ENCODE results near the gene TOP2A. TPM values are rescaled to one million over a fixed set of nuclear protein-coding genes. Genes with fewer than 3 reads are reported as not detected.

TOP2A gene
- total RNA-seq, 1 donor from 2014 or later: 91.0 TPM

DNA sequence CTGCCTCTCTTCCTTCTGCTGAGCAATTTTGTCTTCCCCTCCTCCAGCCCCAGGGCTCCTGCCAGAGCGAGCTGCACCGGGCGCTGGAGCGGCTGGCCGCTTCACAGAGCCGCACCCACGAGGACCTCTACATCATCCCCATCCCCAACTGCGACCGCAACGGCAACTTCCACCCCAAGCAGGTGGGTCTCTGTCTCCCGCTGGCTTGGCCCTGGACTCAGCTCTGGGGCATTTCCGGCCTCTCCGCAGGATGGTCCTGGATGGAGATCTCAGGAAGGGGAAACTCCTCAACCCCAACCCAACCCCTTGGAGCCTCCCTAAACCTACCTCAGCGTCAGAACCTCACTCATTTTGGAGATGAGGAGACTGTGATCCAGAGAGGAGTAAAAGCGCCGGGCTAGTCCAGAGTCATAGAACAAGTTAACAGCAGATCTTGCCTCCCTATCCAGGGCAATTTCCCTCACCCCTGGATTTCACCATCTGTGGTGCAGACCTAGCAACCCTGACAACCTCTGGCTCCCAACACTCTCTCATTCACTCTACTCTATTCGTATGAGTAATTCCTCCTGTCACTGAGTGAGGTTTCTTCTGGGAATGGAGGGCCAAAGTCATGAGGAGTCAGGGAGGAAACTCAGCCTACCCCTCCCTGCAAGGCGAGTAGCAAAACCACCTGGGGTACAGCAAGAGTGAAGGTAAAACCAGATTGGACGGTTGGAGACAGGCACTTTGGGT is 36.4 kb upstream of the TOP2A start:
- Mint-ChIP-seq H3K27ac (no peak overlapping the region), H3K27me3 (ENCODE audit: low read depth) (no peaks in the 10 kb centered on the region), H3K4me3 (no peak overlapping the region), H3K9me3 (no peaks in the 10 kb centered on the region), H3K4me1 (peaks cover 36% of the 10 kb centered on the region), H3K36me3 (peaks cover 16% of the 10 kb centered on the region)
- no peak for DNase-seq (ENCODE audit: low spot score in 2 of 2, unreplicated experiment in 2 of 2)
- TF ChIP-seq, protein P1, sequence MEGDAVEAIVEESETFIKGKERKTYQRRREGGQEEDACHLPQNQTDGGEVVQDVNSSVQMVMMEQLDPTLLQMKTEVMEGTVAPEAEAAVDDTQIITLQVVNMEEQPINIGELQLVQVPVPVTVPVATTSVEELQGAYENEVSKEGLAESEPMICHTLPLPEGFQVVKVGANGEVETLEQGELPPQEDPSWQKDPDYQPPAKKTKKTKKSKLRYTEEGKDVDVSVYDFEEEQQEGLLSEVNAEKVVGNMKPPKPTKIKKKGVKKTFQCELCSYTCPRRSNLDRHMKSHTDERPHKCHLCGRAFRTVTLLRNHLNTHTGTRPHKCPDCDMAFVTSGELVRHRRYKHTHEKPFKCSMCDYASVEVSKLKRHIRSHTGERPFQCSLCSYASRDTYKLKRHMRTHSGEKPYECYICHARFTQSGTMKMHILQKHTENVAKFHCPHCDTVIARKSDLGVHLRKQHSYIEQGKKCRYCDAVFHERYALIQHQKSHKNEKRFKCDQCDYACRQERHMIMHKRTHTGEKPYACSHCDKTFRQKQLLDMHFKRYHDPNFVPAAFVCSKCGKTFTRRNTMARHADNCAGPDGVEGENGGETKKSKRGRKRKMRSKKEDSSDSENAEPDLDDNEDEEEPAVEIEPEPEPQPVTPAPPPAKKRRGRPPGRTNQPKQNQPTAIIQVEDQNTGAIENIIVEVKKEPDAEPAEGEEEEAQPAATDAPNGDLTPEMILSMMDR (IDR thresholded peaks at IDR 0.05; ENCODE audit: unreplicated experiment): no peak

DNA sequence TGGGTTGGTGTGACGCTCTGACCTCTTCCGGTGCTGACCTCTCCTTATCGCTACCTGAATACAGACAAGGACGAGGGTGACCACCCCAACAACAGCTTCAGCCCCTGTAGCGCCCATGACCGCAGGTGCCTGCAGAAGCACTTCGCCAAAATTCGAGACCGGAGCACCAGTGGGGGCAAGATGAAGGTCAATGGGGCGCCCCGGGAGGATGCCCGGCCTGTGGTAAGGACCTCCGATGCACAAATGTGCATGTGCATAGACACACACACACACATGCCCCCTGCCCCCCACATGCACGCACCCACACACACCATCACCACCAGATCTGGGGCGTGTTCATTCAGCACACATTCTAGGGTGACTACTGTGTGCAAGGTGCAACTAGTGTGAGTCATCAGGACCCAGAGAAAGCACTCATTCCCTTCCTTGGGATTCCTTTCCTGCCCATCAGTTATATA is 35.3 kb upstream of the TOP2A start:
- TF ChIP-seq, protein P1 (IDR thresholded peaks at IDR 0.05; ENCODE audit: unreplicated experiment): no peak
- peaks cover 27% of the 10 kb centered on the region for H3K4me1 Mint-ChIP-seq
- no peak for DNase-seq (ENCODE audit: low spot score in 2 of 2, unreplicated experiment in 2 of 2)
- H3K27me3 Mint-ChIP-seq (ENCODE audit: low read depth): no peaks in the 10 kb centered on the region
- H3K36me3 Mint-ChIP-seq: peaks cover 16% of the 10 kb centered on the region
- no peaks in the 10 kb centered on the region for H3K9me3 Mint-ChIP-seq
- H3K4me3 Mint-ChIP-seq: no peak overlapping the region
- no peak overlapping the region for H3K27ac Mint-ChIP-seq

DNA sequence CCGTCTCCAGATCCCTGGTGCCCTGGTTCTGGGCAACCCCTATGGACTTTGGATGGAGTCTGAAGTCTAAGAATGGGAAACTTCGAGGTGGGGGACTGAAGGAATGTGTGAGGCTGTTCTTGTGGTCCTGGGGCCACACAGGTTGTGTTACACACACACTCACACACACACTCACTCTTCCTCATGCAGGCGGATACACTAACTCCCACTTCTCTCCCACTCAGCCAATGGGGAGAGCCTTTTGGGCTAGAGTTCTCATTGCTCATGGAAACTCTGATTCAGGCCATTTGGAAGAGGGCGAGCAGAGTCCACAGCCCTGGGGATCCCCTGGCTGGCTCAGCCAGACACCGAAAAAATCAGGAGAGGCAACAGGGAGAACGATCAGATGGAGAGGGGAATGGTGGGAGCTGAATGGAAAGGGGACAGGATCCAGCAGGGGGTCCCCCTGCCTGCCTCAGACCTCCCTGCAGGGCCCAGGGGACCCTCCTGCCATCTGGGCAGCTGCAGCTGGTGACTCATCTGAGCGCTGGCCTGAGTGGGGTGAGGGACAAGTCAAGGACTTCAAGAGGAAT is 34.6 kb upstream of the TOP2A start:
- Mint-ChIP-seq H3K4me1 (peaks cover 25% of the 10 kb centered on the region), H3K36me3 (peaks cover 16% of the 10 kb centered on the region), H3K27me3 (ENCODE audit: low read depth) (no peaks in the 10 kb centered on the region), H3K9me3 (no peaks in the 10 kb centered on the region), H3K4me3 (no peak overlapping the region), H3K27ac (peak overlapping the region; percentile 48)
- TF ChIP-seq, protein P1 (IDR thresholded peaks at IDR 0.05; ENCODE audit: unreplicated experiment): no peak
- no peak for DNase-seq (ENCODE audit: low spot score in 2 of 2, unreplicated experiment in 2 of 2)

DNA sequence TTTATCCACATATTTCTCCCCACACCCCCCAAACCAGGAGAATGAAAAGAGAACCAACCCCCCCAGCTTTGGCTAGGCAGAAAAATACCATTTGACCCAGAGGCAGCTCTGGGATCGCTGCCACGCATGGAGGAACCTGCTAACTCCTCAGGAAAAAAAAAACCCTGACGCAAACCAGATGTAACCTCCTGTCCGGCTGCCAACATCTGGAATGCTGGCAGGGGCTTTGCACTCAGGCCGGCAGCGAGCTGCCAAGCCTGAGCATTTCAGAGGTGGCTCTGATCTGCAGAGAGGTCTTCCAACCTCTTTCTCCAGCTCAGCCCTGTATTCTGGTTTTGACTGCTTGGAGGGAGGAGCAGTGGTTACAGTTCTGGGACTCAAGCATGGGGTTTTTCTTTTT is 33.7 kb upstream of the TOP2A start:
- TF ChIP-seq, protein P1 (IDR thresholded peaks at IDR 0.05; ENCODE audit: unreplicated experiment): no peak
- peak overlapping the region; percentile 72 for H3K27ac Mint-ChIP-seq
- H3K27me3 Mint-ChIP-seq (ENCODE audit: low read depth): no peaks in the 10 kb centered on the region
- DNase-seq (ENCODE audit: low spot score in 2 of 2, unreplicated experiment in 2 of 2): no peak
- no peak overlapping the region for H3K4me3 Mint-ChIP-seq
- peaks cover 16% of the 10 kb centered on the region for H3K36me3 Mint-ChIP-seq
- peaks cover 22% of the 10 kb centered on the region for H3K4me1 Mint-ChIP-seq
- no peaks in the 10 kb centered on the region for H3K9me3 Mint-ChIP-seq

DNA sequence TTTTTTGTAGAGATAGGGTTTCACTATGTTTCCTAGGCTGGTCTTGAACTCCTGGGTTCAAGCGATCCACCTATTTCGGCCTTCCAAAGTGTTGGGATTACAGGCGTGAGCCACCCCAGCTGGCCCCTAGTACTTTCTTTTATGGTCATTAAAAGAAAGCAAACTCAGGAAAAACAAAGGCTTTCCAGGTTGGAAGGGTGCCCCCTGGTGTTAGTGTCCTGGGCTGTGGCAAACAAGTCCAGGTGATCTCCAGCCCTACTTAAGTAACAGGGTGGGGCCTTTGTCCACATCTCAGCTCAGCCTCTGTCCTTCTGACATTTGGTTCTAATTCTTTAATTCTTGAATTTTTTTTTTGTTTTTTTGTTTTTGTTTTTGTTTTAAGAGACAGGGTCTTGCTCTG is 32.5 kb upstream of the TOP2A start:
- Mint-ChIP-seq H3K36me3 (peaks cover 10% of the 10 kb centered on the region), H3K9me3 (no peaks in the 10 kb centered on the region), H3K4me3 (no peak overlapping the region), H3K27ac (no peak overlapping the region), H3K4me1 (peaks cover 28% of the 10 kb centered on the region), H3K27me3 (ENCODE audit: low read depth) (peaks cover 4% of the 10 kb centered on the region)
- TF ChIP-seq, protein P1 (IDR thresholded peaks at IDR 0.05; ENCODE audit: unreplicated experiment): no peak
- DNase-seq (ENCODE audit: low spot score in 2 of 2, unreplicated experiment in 2 of 2): no peak
